Liver (tissue), 9 donors: ENCODE measurements around the gene ABHD12. TPM values are rescaled to one million over a fixed set of nuclear protein-coding genes. Genes with fewer than 3 reads are reported as not detected.

Experiments used
- DNase-seq: peaks from one replicate; pipeline ENCODE4 v3.0.0-alpha.2; 2017; ENCODE audit warnings: low spot score
- H3K27ac ChIP-seq, 2 donors: one replicate each; pipeline ENCODE4 v1.7.0; 2013; ENCODE audit warnings: inconsistent platforms in 2 of 2, low read length in 2 of 2, control low read depth in 1 of 2, low read depth in 1 of 2, mild to moderate bottlenecking in 1 of 2
- H3K27me3 ChIP-seq, 4 donors: one replicate each; pipeline versions ENCODE4 v1.6.1 to v1.7.0; 2013; ENCODE audit warnings: low read length in 3 of 4, inconsistent platforms in 1 of 4, mild to moderate bottlenecking in 1 of 4, moderate library complexity in 1 of 4; ENCODE audit not compliant: control insufficient read depth in 4 of 4, insufficient read depth in 4 of 4
- H3K36me3 ChIP-seq, 4 donors: one replicate each; pipeline versions ENCODE4 v1.6.1 to v1.7.0; 2013; ENCODE audit warnings: low read length in 3 of 4, mild to moderate bottlenecking in 3 of 4, low read depth in 1 of 4, moderate library complexity in 1 of 4; ENCODE audit not compliant: control insufficient read depth in 4 of 4, insufficient read depth in 3 of 4
- H3K4me1 ChIP-seq, 4 donors: one replicate each; pipeline versions ENCODE4 v1.6.1 to v1.7.0; 2013; ENCODE audit warnings: low read length in 3 of 4, mild to moderate bottlenecking in 3 of 4, moderate library complexity in 1 of 4; ENCODE audit not compliant: control insufficient read depth in 4 of 4, insufficient read depth in 4 of 4
- H3K4me3 ChIP-seq, 3 donors: one replicate each; pipeline versions ENCODE4 v1.6.1 to v1.7.0; 2013; ENCODE audit warnings: low read length in 3 of 3, control low read depth in 1 of 3, low read depth in 1 of 3, mild to moderate bottlenecking in 1 of 3
- H3K9ac ChIP-seq, 2 donors: one replicate each; pipeline ENCODE4 v1.7.0; 2013; ENCODE audit warnings: low read length in 2 of 2, mild to moderate bottlenecking in 2 of 2, moderate library complexity in 2 of 2, control low read depth in 1 of 2, low read depth in 1 of 2
- H3K9me3 ChIP-seq, 4 donors: one replicate each; pipeline versions ENCODE4 v1.6.1 to v1.7.0; 2013; ENCODE audit warnings: low read length in 3 of 4; ENCODE audit not compliant: control insufficient read depth in 4 of 4
- ATF3 ChIP-seq: IDR thresholded peaks from 2 replicates; pipeline ENCODE4 v1.6.1; 2016; ENCODE audit warnings: antibody characterized with exemption
- CTCF ChIP-seq: fragments of 150-350 bp; IDR thresholded peaks from 2 replicates; pipeline ENCODE4 v1.5.1; 2017; ENCODE audit warnings: improper control_type of control experiment, low read depth, low read length; ENCODE audit not compliant: missing input control
- EGR1 ChIP-seq, 2 donors: IDR thresholded peaks; 2 replicates each; pipeline ENCODE4 v1.6.1; 2016 to 2018; ENCODE audit warnings: antibody characterized with exemption in 2 of 2, low read depth in 2 of 2
- FOXA1 ChIP-seq: IDR thresholded peaks from 2 replicates; pipeline ENCODE4 v1.6.1; 2016; ENCODE audit warnings: antibody characterized with exemption
- GABPA ChIP-seq, 2 donors: IDR thresholded peaks in 1 of 2; conservative IDR thresholded peaks in 1 of 2; 2 replicates each; pipeline ENCODE4 v1.6.1; 2016; ENCODE audit warnings: antibody characterized with exemption in 2 of 2, mild to moderate bottlenecking in 1 of 2, moderate library complexity in 1 of 2
- HNF4A ChIP-seq, 2 donors: conservative IDR thresholded peaks; 2 replicates each; pipeline ENCODE4 v1.6.1; 2016; ENCODE audit warnings: antibody characterized with exemption in 2 of 2, mild to moderate bottlenecking in 2 of 2
- HNF4G ChIP-seq: IDR thresholded peaks from 2 replicates; pipeline ENCODE4 v1.6.1; 2016; ENCODE audit warnings: antibody characterized with exemption
- JUND ChIP-seq, 2 donors: IDR thresholded peaks; 2 replicates each; pipeline ENCODE4 v1.6.1; 2016; ENCODE audit warnings: antibody characterized with exemption in 2 of 2
- MAX ChIP-seq: IDR thresholded peaks from 2 replicates; pipeline ENCODE4 v1.6.1; 2016; ENCODE audit warnings: antibody characterized with exemption
- NR2F2 ChIP-seq: IDR thresholded peaks from 2 replicates; pipeline ENCODE4 v1.6.1; 2016; ENCODE audit warnings: antibody characterized with exemption
- RAD21 ChIP-seq, 2 donors: IDR thresholded peaks; 2 replicates each; pipeline ENCODE4 v1.6.1; 2016; ENCODE audit warnings: antibody characterized with exemption in 2 of 2, mild to moderate bottlenecking in 2 of 2
- REST ChIP-seq: IDR thresholded peaks from 2 replicates; pipeline ENCODE4 v1.6.1; 2016; ENCODE audit warnings: antibody characterized with exemption, mild to moderate bottlenecking
- RXRA ChIP-seq, 2 donors: IDR thresholded peaks; 2 replicates each; pipeline ENCODE4 v1.6.1; 2017 to 2018; ENCODE audit warnings: antibody characterized with exemption in 2 of 2, mild to moderate bottlenecking in 1 of 2
- SP1 ChIP-seq: IDR thresholded peaks from 2 replicates; pipeline ENCODE4 v1.6.1; 2018; ENCODE audit warnings: antibody characterized with exemption, mild to moderate bottlenecking
- TAF1 ChIP-seq: conservative IDR thresholded peaks from 2 replicates; pipeline ENCODE4 v1.6.1; 2016; ENCODE audit warnings: antibody characterized with exemption, mild to moderate bottlenecking
- ZBTB33 ChIP-seq: IDR thresholded peaks from 2 replicates; pipeline ENCODE4 v1.6.1; 2016; ENCODE audit warnings: antibody characterized with exemption
- WGBS: extraction: QIAGEN DNeasy Blood & Tissue Kit; methylation state at CpG from one replicate; pipeline ENCODE4 v1.1.7; 2013; 5-methylcytosine and 5-hydroxymethylcytosine counted together
- polyA plus RNA-seq, 2 donors: library from polyadenylated mRNA; stranded (reverse) in 1 of 2; unstranded in 1 of 2; fragments of 200-250 nt in 1 of 2; fragments of >200 nt in 1 of 2; fragmentation: Nextera tagmentation in 1 of 2; extraction: Ambion mirVana in 1 of 2; gene quantifications; one replicate each; pipeline versions ENCODE4 v1.2.1 to v1.2.3, GENCODE V29; 2013 to 2015
- total RNA-seq, 2 donors: library from RNA; depleted of rRNA; stranded (reverse); fragments of >200 nt; gene quantifications; one replicate each; pipeline ENCODE4 v1.2.3, GENCODE V29; 2014
- donor health status: healthy.
- donor health status: healthy.
- donor health status: healthy.
- donor health status: healthy.
- donor health status: healthy.

ABHD12 gene
- total and polyA plus RNA-seq, 4 donors = 11.1 to 15.4 (median 12.9) TPM

- no peak for DNase-seq
- H3K4me3 ChIP-seq = no peak overlapping the region
- peaks cover 0 to 3% (median 2%) of the 10 kb centered on the region in 4 donors for H3K4me1 ChIP-seq
- H3K27me3 ChIP-seq = no peaks in the 10 kb centered on the region
- H3K36me3 ChIP-seq = peaks cover 0 to 12% (median 5%) of the 10 kb centered on the region in 4 donors
- H3K9me3 ChIP-seq = no peaks in the 10 kb centered on the region
- no peak overlapping the region for H3K9ac ChIP-seq
- TF ChIP-seq MAX (no peak), RXRA (IDR thresholded peaks at IDR 0.05) (no peak), RAD21 (IDR thresholded peaks at IDR 0.05) (no peak)
- 96% methylated on average over 6 of the region's 6 CpGs for WGBS
- H3K27ac ChIP-seq = no peak overlapping the region
These were observed 88.0 kb downstream of the ABHD12 start for GRCh38 chr20:25302596-25302995.

GRCh38 chr20:25301357-25301920, 89.2 kb downstream of the ABHD12 start:
- Histone ChIP-seq H3K9ac (no peak overlapping the region), H3K27ac (no peak overlapping the region), H3K36me3 (peaks cover 0 to 12% (median 5%) of the 10 kb centered on the region in 4 donors), H3K4me3 (no peak overlapping the region), H3K9me3 (no peaks in the 10 kb centered on the region), H3K4me1 (no peaks in the 10 kb centered on the region), H3K27me3 (no peaks in the 10 kb centered on the region)
- DNase-seq = no peak
- TF ChIP-seq HNF4A (conservative IDR thresholded peaks at IDR 0.05) (no peak), RXRA (IDR thresholded peaks at IDR 0.05) (no peak), SP1 (no peak), TAF1 (no peak), ATF3 (no peak), EGR1 (IDR thresholded peaks at IDR 0.05; ENCODE audit: low read depth in 2 of 2) (no peak), ZBTB33 (no peak), NR2F2 (no peak), FOXA1 (no peak), HNF4G (no peak), MAX (no peak), REST (no peak), GABPA (IDR thresholded peaks at IDR 0.05 in 1 of 2, conservative IDR thresholded peaks at IDR 0.05 in 1 of 2) (no peak), JUND (IDR thresholded peaks at IDR 0.05) (no peak), CTCF (no peak)
- 94% methylated on average over 9 of the region's 9 CpGs for WGBS
